GM12878 (cell line): Measurements from ENCODE around the gene MED10. TPM values are rescaled to one million over a fixed set of nuclear protein-coding genes. Genes with fewer than 3 reads are reported as not detected.

ENCODE experiments used
- ATAC-seq: fragments of 200-7000 bp; cut with Tn5 transposase; 3 replicates; pipeline ENCODE4 v1.9.1; 2020; ENCODE audit warnings: mild to moderate bottlenecking, moderate library complexity
- BruUV-seq: library from RNA; stranded (reverse); fragments of 400-500 nt; replicated peaks from 2 replicates; lab custom pipeline; 2021; lab: Mats Ljungman, UMichigan
- CTCF ChIA-PET: fragments of 300-600 bp; sonication (Branson Sonifier 250); formaldehyde crosslinking; extraction: SDS; loops from one replicate; lab custom pipeline; 2021; ENCODE audit warnings: inconsistent platforms; lab: Yijun Ruan, JAX
- POLR2A ChIA-PET: fragments of 350-600 bp; formaldehyde crosslinking; extraction: SDS; loops from one replicate; lab custom pipeline; 2021; ENCODE audit warnings: inconsistent platforms; lab: Charles Lee
- RAD21 ChIA-PET: fragments of 300-600 bp; sonication (Branson Sonifier 250); formaldehyde crosslinking; loops from one replicate; lab custom pipeline; 2023; ENCODE audit warnings: antibody characterized with exemption; ENCODE audit not compliant: unreplicated experiment; lab: Charles Lee
- SMC1A ChIA-PET: fragments of 300-600 bp; sonication (Branson Sonifier 250); formaldehyde crosslinking; loops from one replicate; lab custom pipeline; 2023; ENCODE audit not compliant: unreplicated experiment, uncharacterized antibody; lab: Charles Lee
- DNase-seq: peaks from one replicate; pipeline ENCODE4 v3.0.0-alpha.2; 2011; ENCODE audit warnings: low read depth, low spot score
- FAIRE-seq: peaks from 3 replicates; lab custom pipeline; 2011; peaks lifted over from hg19 to GRCh38; lab: Jason Lieb, UNC
- H2AFZ ChIP-seq: 2 replicates; pipeline ENCODE4 v1.6.0; 2011; ENCODE audit warnings: low read depth, low read length, control low read depth; ENCODE audit not compliant: control insufficient read depth
- H3K27ac ChIP-seq: 2 replicates; pipeline ENCODE4 v1.5.1; 2011; ENCODE audit warnings: control low read depth; ENCODE audit not compliant: control insufficient read depth, insufficient read depth
- H3K27me3 ChIP-seq, 2 experiments: replicated peaks in 1 of 2; 2 replicates each; pipeline versions ENCODE4 v1.6.0 to v1.6.1; 2011; ENCODE audit warnings: low read length in 1 of 2; ENCODE audit not compliant: control insufficient read depth in 2 of 2, insufficient read depth in 2 of 2
- H3K36me3 ChIP-seq, 2 experiments: 2 replicates each; pipeline ENCODE4 v1.5.1; 2011; ENCODE audit warnings: low read length in 1 of 2; ENCODE audit not compliant: control insufficient read depth in 2 of 2, insufficient read depth in 2 of 2
- H3K4me1 ChIP-seq: 2 replicates; pipeline ENCODE4 v1.6.1; 2011; ENCODE audit warnings: mild to moderate bottlenecking, low read length, moderate library complexity, mixed read lengths; ENCODE audit not compliant: control insufficient read depth, insufficient read depth
- H3K4me2 ChIP-seq: 2 replicates; pipeline ENCODE4 v1.6.0; 2011; ENCODE audit warnings: control low read depth; ENCODE audit not compliant: control insufficient read depth, insufficient read depth
- H3K4me3 ChIP-seq: fragments of 200-600 bp; sonication (generic); 2 replicates; pipeline ENCODE4 v1.5.1; 2016
- H3K79me2 ChIP-seq: 2 replicates; pipeline ENCODE4 v1.6.0; 2011; ENCODE audit warnings: low read length; ENCODE audit not compliant: control insufficient read depth, insufficient read depth
- H3K9ac ChIP-seq: 2 replicates; pipeline ENCODE4 v1.8.0; 2011; ENCODE audit warnings: low read length, control low read depth, mixed read lengths; ENCODE audit not compliant: control insufficient read depth, insufficient read depth
- H3K9me3 ChIP-seq: replicated peaks from 3 replicates; pipeline ENCODE4 v1.5.1; 2011; ENCODE audit warnings: mild to moderate bottlenecking, low read length; ENCODE audit not compliant: control insufficient read depth, insufficient read depth
- H4K20me1 ChIP-seq: 2 replicates; pipeline ENCODE4 v1.6.0; 2011; ENCODE audit not compliant: control insufficient read depth, insufficient read depth
- CBX5 ChIP-seq: sonication (generic); IDR thresholded peaks from 2 replicates; pipeline ENCODE4 v1.6.1; 2016; ENCODE audit warnings: low read depth, moderate library complexity, mild to moderate bottlenecking, inconsistent platforms
- CEBPZ ChIP-seq: fragments of 150-350 bp; IDR thresholded peaks from 2 replicates; pipeline ENCODE4 v1.6.1; 2016; ENCODE audit warnings: low read depth, low read length
- CHD2 ChIP-seq: IDR thresholded peaks from 2 replicates; pipeline ENCODE4 v1.6.1; 2011; ENCODE audit warnings: low read depth, low read length, improper control_type of control experiment, borderline replicate concordance
- FOXM1 ChIP-seq: IDR thresholded peaks from 2 replicates; pipeline ENCODE4 v1.6.1; 2012; ENCODE audit warnings: low read depth, mild to moderate bottlenecking, inconsistent platforms, low read length, moderate library complexity
- MYC ChIP-seq: IDR thresholded peaks from 2 replicates; pipeline ENCODE4 v1.6.1; 2011; ENCODE audit warnings: mild to moderate bottlenecking, low read length, moderate library complexity, inconsistent platforms; ENCODE audit not compliant: insufficient read depth, insufficient replicate concordance, insufficient read length, severe bottlenecking
- NBN ChIP-seq: fragments of 450-650 bp; IDR thresholded peaks from 2 replicates; pipeline ENCODE4 v1.6.1; 2016
- NFXL1 ChIP-seq: fragments of 450-650 bp; IDR thresholded peaks from 2 replicates; pipeline ENCODE4 v1.6.1; 2017; ENCODE audit warnings: antibody characterized with exemption, mild to moderate bottlenecking, borderline replicate concordance
- PML ChIP-seq: IDR thresholded peaks from 2 replicates; pipeline ENCODE4 v1.6.1; 2012; ENCODE audit warnings: low read length, inconsistent platforms
- POLR2A ChIP-seq: IDR thresholded peaks from 2 replicates; pipeline ENCODE4 v1.6.1; 2011; ENCODE audit warnings: low read depth, mild to moderate bottlenecking, low read length
- POLR2AphosphoS2 ChIP-seq: IDR thresholded peaks from 2 replicates; pipeline ENCODE4 v1.6.1; 2011; ENCODE audit warnings: low read depth, mild to moderate bottlenecking, low read length, improper control_type of control experiment, moderate library complexity
- RAD21 ChIP-seq: IDR thresholded peaks from 2 replicates; pipeline ENCODE4 v1.6.1; 2011; ENCODE audit warnings: mild to moderate bottlenecking, low read depth, low read length, moderate library complexity; ENCODE audit not compliant: insufficient read depth
- RELA ChIP-seq: fragments of 450-650 bp; IDR thresholded peaks from 2 replicates; pipeline ENCODE4 v1.8.0; 2014; ENCODE audit warnings: borderline replicate concordance; ENCODE audit not compliant: partially characterized antibody
- SP1 ChIP-seq: IDR thresholded peaks from one replicate; pipeline ENCODE4 v1.6.1; 2011; ENCODE audit warnings: low read depth, low read length
- SPI1 ChIP-seq: IDR thresholded peaks from 2 replicates; pipeline ENCODE4 v1.6.1; 2011; ENCODE audit warnings: low read depth, mild to moderate bottlenecking, low read length, moderate library complexity, borderline replicate concordance; ENCODE audit not compliant: insufficient read depth
- SRF ChIP-seq, 2 experiments: IDR thresholded peaks; 2 replicates each; pipeline ENCODE4 v1.6.1; 2011; ENCODE audit warnings: low read depth in 2 of 2, low read length in 2 of 2, mild to moderate bottlenecking in 1 of 2, moderate library complexity in 1 of 2
- TCF7 ChIP-seq: IDR thresholded peaks from 2 replicates; pipeline ENCODE4 v1.6.1; 2014; ENCODE audit warnings: antibody characterized with exemption, borderline replicate concordance
- WGBS: methylation state at CpG from one replicate; pipeline ENCODE4 v1.1.6; 2016; ENCODE audit warnings: low lambda C conversion rate; ENCODE audit not compliant: insufficient replicate concordance, insufficient coverage; ENCODE audit errors: missing lambda C conversion rate; 5-methylcytosine and 5-hydroxymethylcytosine counted together
- in situ Hi-C: fragments of 300-500 bp; cut with MboI; formaldehyde crosslinking; loops from 9 replicates; pipeline ENCODE4 v1.14.3; 2018; ENCODE audit warnings: mixed read lengths
- intact Hi-C: fragments of 100-400 bp; cut with micrococcal nuclease; formaldehyde crosslinking; loops from one replicate; pipeline ENCODE4 v1.14.2; 2022; ENCODE audit not compliant: unreplicated experiment
- polyA plus RNA-seq, 11 experiments: library from polyadenylated mRNA; depleted of rRNA in 4 of 11; unstranded in 6 of 11; stranded (reverse) in 5 of 11; fragments of >200 nt; fragmentation: Nextera tagmentation in 4 of 11; fragmentation: Illumina TruSeq in 1 of 11; extraction: Ambion mirVana in 4 of 11; extraction: Trizol in 1 of 11; gene quantifications; 1 replicate in 1 of 11; 2 replicates in 10 of 11; pipeline versions ENCODE4 v1.2.1 to v1.2.3, GENCODE V29; 2011 to 2016; ENCODE audit warnings: inconsistent platforms in 2 of 11, missing spikeins in 2 of 11, low read depth in 1 of 11
- total RNA-seq, 4 experiments: library from RNA; depleted of rRNA in 3 of 4; stranded (reverse); fragments of >200 nt in 3 of 4; fragmentation: Illumina TruSeq in 1 of 4; extraction: Trizol in 1 of 4; gene quantifications; 2 replicates each; pipeline versions ENCODE4 v1.2.1 to v1.2.3, GENCODE V29; 2013 to 2021

Gene MED10
- total and polyA plus RNA-seq, 10 of the 15 experiments (the other 5 are each of a cell fraction or from before 2014, with no cell fraction given), result 21.2 to 111 (median 46.6) TPM

GRCh38 chr5:6427694-6428093 lies 49.3 kb upstream of the MED10 start:
- ChIA-PET RAD21 (interaction anchor here (0.6 kb wide), 1 partner anchor 96 kb away, joined by 3 read pairs; no protein-coding TSS in a partner anchor), CTCF (interaction anchor here (1.1 kb wide), 1 partner anchor 25 kb away, joined by 3 read pairs; no protein-coding TSS in a partner anchor), SMC1A (interaction anchor here (1.3 kb wide), 1 partner anchor 317 kb away, joined by 3 read pairs; no protein-coding TSS in a partner anchor), POLR2A (no interaction called here)
- H3K4me2 ChIP-seq, result no peak overlapping the region
- no peaks in the 10 kb centered on the region; the same call in 2 of the 3 replicates for H3K9me3 ChIP-seq
- H3K79me2 ChIP-seq, result no peaks in the 10 kb centered on the region
- in situ Hi-C loops, result no loop called here
- no peak for FAIRE-seq
- H3K27ac ChIP-seq, result no peak overlapping the region
- no peaks in the 10 kb centered on the region for H4K20me1 ChIP-seq
- H3K9ac ChIP-seq, result no peak overlapping the region
- H3K36me3 ChIP-seq, result no peaks in the 10 kb centered on the region
- WGBS, result 19% methylated on average over 4 of the region's 4 CpGs
- intact Hi-C loops, result no loop called here
- ATAC-seq, result no peak
- BruUV-seq, result no TSS peak
- TF ChIP-seq FOXM1, result no peak
- no peak for TF ChIP-seq POLR2AphosphoS2
- no peak for TF ChIP-seq CHD2
- no peak for TF ChIP-seq NFXL1
- TF ChIP-seq SP1, result no peak
- TF ChIP-seq MYC, result no peak
- TF ChIP-seq CEBPZ, result no peak
- no peak for TF ChIP-seq SPI1
- TF ChIP-seq PML, result no peak
- TF ChIP-seq SRF (IDR thresholded peaks at IDR 0.05; ENCODE audit: low read depth in 2 of 2, low read length in 2 of 2), result no peak
- TF ChIP-seq RELA, result no peak
- no peak for TF ChIP-seq CBX5
- TF ChIP-seq NBN, result no peak
- TF ChIP-seq TCF7, result no peak
- no peak for TF ChIP-seq RAD21
- no peak for TF ChIP-seq POLR2A
- no peaks in the 10 kb centered on the region; a peak in 1 of 4 replicates for H3K27me3 ChIP-seq
- H2AFZ ChIP-seq, result no peak overlapping the region
- no peak overlapping the region for H3K4me3 ChIP-seq
- no peak for DNase-seq
- H3K4me1 ChIP-seq, result no peaks in the 10 kb centered on the region
